Measurements from ENCODE around the gene USP17L15. TPM values are rescaled to one million over a fixed set of nuclear protein-coding genes. Genes with fewer than 3 reads are reported as not detected.
A peak's percentile ranks its signal among the peaks of the same experiment; 100 is the strongest.
"Not testable (repeated sequence)": the region's sequence is repeated elsewhere in the genome, so short reads cannot be mapped to it uniquely, and the experiment has no call there.

USP17L15 gene
- total and polyA plus RNA-seq, 2 of the 4 experiments (the other 2 are of a cell fraction): not detected

- H3K4me3 ChIP-seq (ENCODE audit: insufficient read depth, low read depth, low read length); H4K91ac ChIP-seq (ENCODE audit: insufficient read depth, low read depth, low read length); H4K5ac ChIP-seq (ENCODE audit: low read depth, low read length); H3K4me2 ChIP-seq (ENCODE audit: low read depth, low read length); H4K8ac ChIP-seq (ENCODE audit: low read depth in 2 of 2, low read length in 2 of 2); ATAC-seq (ENCODE audit: low read depth); intact Hi-C loops (cut with micrococcal nuclease); POLR2A ChIA-PET (ENCODE audit: unreplicated experiment); H2AK5ac ChIP-seq (ENCODE audit: low read depth, low read length); H2BK120ac ChIP-seq (ENCODE audit: low read depth, low read length); H2AFZ ChIP-seq (replicated peaks; ENCODE audit: low read length, poor library complexity); H3K27me3 ChIP-seq (ENCODE audit: control insufficient read depth, insufficient read depth, low read length); H3K56ac ChIP-seq (ENCODE audit: extremely low read depth, insufficient read depth, low read length); in situ Hi-C loops (cut with MboI; ENCODE audit: low sequenced_read_pairs); H2AK9ac ChIP-seq (replicated peaks; ENCODE audit: low read depth, low read length, poor library complexity); dilution Hi-C loops (cut with HindIII; ENCODE audit: low sequenced_read_pairs, unreplicated experiment); H2BK5ac ChIP-seq (ENCODE audit: low read depth, low read length, poor library complexity, severe bottlenecking); H3K4ac ChIP-seq (ENCODE audit: low read depth, low read length); H3K9ac ChIP-seq (ENCODE audit: low read depth, low read length); H3K79me1 ChIP-seq (ENCODE audit: low read depth in 1 of 2, low read length in 2 of 2); H3K4me1 ChIP-seq (ENCODE audit: control insufficient read depth, insufficient read depth, low read length); BruUV-seq (replicated peaks); H4K20me1 ChIP-seq (ENCODE audit: insufficient read depth, low read length); H3K36me3 ChIP-seq (ENCODE audit: control insufficient read depth, insufficient read depth, low read length); H2BK20ac ChIP-seq (ENCODE audit: low read depth, low read length); H3K23ac ChIP-seq (ENCODE audit: low read depth, low read length); CTCF ChIA-PET; DNase-seq; H2BK15ac ChIP-seq (ENCODE audit: low read depth, low read length); H3K14ac ChIP-seq (replicated peaks; ENCODE audit: low read depth, low read length); H3K18ac ChIP-seq (ENCODE audit: low read depth, low read length); H3K9me1 ChIP-seq (ENCODE audit: insufficient read depth, low read length); H3K27ac ChIP-seq (ENCODE audit: insufficient read depth, low read length); H3K9me3 ChIP-seq (ENCODE audit: control insufficient read depth, insufficient read depth, low read length): not testable (repeated sequence)
- WGBS, 2 experiments (ENCODE audit: extremely low coverage in 2 of 2, insufficient read length in 1 of 2): no CpG with 5 or more reads among the region's 14 CpGs
These were observed 9.4 kb downstream of the USP17L15 start, which contains the start of gene USP17L17 for GRCh38 chr4:9243579-9243978. USP17L17 (plus strand) TSS chr4:9243879; CDS start chr4:9243879, 0 bp downstream.

GRCh38 chr4:9247953-9248680 lies 13.9 kb downstream of the USP17L15 start, which contains the start of gene USP17L18:
USP17L18 (plus strand) TSS chr4:9248630; CDS start chr4:9248630, 0 bp downstream.
- H2BK5ac ChIP-seq (ENCODE audit: low read depth, low read length, poor library complexity, severe bottlenecking); H2BK120ac ChIP-seq (ENCODE audit: low read depth, low read length); H3K9ac ChIP-seq (ENCODE audit: low read depth, low read length); POLR2A ChIA-PET (ENCODE audit: unreplicated experiment); H2AK5ac ChIP-seq (ENCODE audit: low read depth, low read length); H3K4me1 ChIP-seq (ENCODE audit: control insufficient read depth, insufficient read depth, low read length); H3K4ac ChIP-seq (ENCODE audit: low read depth, low read length); H3K4me2 ChIP-seq (ENCODE audit: low read depth, low read length); H3K27ac ChIP-seq (ENCODE audit: insufficient read depth, low read length); intact Hi-C loops (cut with micrococcal nuclease); H4K91ac ChIP-seq (ENCODE audit: insufficient read depth, low read depth, low read length); dilution Hi-C loops (cut with HindIII; ENCODE audit: low sequenced_read_pairs, unreplicated experiment); H3K18ac ChIP-seq (ENCODE audit: low read depth, low read length); H3K23ac ChIP-seq (ENCODE audit: low read depth, low read length); H2AK9ac ChIP-seq (replicated peaks; ENCODE audit: low read depth, low read length, poor library complexity); H2BK20ac ChIP-seq (ENCODE audit: low read depth, low read length); H4K20me1 ChIP-seq (ENCODE audit: insufficient read depth, low read length); H3K27me3 ChIP-seq (ENCODE audit: control insufficient read depth, insufficient read depth, low read length); H3K56ac ChIP-seq (ENCODE audit: extremely low read depth, insufficient read depth, low read length); H3K14ac ChIP-seq (replicated peaks; ENCODE audit: low read depth, low read length); ATAC-seq (ENCODE audit: low read depth); H3K9me1 ChIP-seq (ENCODE audit: insufficient read depth, low read length); H3K4me3 ChIP-seq (ENCODE audit: insufficient read depth, low read depth, low read length); H3K36me3 ChIP-seq (ENCODE audit: control insufficient read depth, insufficient read depth, low read length); H2AFZ ChIP-seq (replicated peaks; ENCODE audit: low read length, poor library complexity); H3K9me3 ChIP-seq (ENCODE audit: control insufficient read depth, insufficient read depth, low read length); CTCF ChIA-PET; BruUV-seq (replicated peaks); H2BK15ac ChIP-seq (ENCODE audit: low read depth, low read length); in situ Hi-C loops (cut with MboI; ENCODE audit: low sequenced_read_pairs); H4K8ac ChIP-seq (ENCODE audit: low read depth in 2 of 2, low read length in 2 of 2); H3K79me1 ChIP-seq (ENCODE audit: low read depth in 1 of 2, low read length in 2 of 2); H4K5ac ChIP-seq (ENCODE audit: low read depth, low read length): not testable (repeated sequence)
- DNase-seq: peak; percentile 11
- WGBS, 2 experiments (ENCODE audit: extremely low coverage in 2 of 2, insufficient read length in 1 of 2): 87% methylated on average over 4 of the region's 26 CpGs; no CpG with 5 or more reads in 1 of the 2 experiments

Measured in IMR-90 (cell line).